ENCODE results near the gene PALD1.

PALD1 gene

DNA sequence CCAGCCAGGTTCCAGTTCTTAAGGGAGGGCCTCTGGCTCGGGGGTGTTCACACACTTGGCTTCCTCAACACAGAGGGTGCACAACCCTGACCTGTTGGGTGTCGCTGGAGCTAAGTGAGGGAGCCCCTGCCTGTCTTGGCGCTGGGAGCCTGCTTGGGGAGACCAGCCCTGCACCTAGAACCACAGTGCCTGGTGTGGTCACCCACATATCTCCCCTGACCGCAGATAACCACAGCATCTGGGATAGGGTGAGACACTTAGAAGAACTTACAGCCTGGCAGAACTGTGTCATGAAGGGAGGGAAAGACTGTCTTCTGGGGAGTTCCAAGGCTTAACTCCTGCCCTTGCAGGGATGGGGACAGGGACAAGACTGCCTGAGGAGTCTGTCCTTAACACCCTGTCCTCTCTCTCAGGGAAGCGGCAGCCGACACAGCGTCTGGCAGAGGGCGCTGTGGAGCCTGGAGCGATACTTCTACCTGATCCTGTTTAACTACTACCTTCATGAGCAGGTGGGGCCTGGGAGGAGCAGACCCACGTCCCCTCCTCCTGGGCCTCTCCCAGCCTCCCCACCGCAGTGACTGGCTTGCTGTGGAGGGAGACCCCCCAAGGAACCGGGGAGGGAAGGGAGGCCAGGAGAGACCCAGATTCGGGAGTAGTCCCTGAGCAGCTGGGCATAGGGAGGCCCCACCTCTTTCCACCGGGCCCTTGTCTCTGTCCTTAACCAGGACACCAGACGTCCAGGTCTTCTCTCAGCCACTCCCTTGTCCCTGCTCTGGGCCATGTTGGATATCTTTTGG is 59.0 kb downstream of the PALD1 start:
- TF ChIP-seq, protein P1, sequence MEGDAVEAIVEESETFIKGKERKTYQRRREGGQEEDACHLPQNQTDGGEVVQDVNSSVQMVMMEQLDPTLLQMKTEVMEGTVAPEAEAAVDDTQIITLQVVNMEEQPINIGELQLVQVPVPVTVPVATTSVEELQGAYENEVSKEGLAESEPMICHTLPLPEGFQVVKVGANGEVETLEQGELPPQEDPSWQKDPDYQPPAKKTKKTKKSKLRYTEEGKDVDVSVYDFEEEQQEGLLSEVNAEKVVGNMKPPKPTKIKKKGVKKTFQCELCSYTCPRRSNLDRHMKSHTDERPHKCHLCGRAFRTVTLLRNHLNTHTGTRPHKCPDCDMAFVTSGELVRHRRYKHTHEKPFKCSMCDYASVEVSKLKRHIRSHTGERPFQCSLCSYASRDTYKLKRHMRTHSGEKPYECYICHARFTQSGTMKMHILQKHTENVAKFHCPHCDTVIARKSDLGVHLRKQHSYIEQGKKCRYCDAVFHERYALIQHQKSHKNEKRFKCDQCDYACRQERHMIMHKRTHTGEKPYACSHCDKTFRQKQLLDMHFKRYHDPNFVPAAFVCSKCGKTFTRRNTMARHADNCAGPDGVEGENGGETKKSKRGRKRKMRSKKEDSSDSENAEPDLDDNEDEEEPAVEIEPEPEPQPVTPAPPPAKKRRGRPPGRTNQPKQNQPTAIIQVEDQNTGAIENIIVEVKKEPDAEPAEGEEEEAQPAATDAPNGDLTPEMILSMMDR (IDR thresholded peaks at IDR 0.05; ENCODE audit: control insufficient read depth, insufficient read depth, low read depth, low read length, missing control alignments): peak; percentile 38
- H3K4me3 ChIP-seq (ENCODE audit: control insufficient read depth, low read depth, low read length): no peak overlapping the region
- no peak for DNase-seq (ENCODE audit: low read depth)

DNA sequence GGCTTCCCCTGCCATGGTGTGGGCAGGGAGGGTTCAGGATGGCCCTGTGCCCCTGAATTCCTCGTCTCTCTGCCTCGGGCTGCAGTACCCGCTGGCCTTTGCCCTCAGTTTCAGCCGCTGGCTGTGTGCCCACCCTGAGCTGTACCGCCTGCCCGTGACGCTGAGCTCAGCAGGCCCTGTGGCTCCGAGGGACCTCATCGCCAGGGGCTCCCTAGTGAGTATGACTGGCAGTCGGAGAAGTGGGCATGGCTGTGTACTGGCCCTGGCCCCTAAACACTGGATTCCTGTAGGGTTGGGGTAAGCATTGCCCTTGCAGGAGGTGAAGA is 59.6 kb downstream of the PALD1 start:
- no peak for DNase-seq (ENCODE audit: low read depth)
- H3K4me3 ChIP-seq (ENCODE audit: control insufficient read depth, low read depth, low read length): no peak overlapping the region
- TF ChIP-seq, protein P1 (IDR thresholded peaks at IDR 0.05; ENCODE audit: control insufficient read depth, insufficient read depth, low read depth, low read length, missing control alignments): no peak

DNA sequence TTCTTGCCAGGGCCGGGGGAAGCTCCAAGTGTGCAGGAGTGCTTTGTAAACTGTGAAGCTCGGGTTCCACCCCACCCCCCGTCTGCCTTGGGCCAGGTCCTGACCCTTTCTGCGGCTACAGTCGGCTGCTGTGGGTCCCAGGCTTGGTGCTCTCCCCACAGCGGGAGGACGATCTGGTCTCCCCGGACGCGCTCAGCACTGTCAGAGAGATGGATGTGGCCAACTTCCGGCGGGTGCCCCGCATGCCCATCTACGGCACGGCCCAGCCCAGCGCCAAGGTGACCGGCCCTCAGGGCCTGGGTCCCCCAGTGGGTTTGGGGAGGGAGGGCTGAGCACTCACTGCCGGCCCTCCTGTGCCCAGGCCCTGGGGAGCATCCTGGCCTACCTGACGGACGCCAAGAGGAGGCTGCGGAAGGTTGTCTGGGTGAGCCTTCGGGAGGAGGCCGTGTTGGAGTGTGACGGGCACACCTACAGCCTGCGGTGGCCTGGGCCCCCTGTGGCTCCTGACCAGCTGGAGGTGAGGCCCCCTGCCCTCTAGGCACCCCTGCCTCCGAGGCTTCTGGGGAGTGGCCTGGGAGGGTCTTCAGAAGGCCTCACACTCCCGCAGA is 60.3 kb downstream of the PALD1 start:
- TF ChIP-seq, protein P1 (IDR thresholded peaks at IDR 0.05; ENCODE audit: control insufficient read depth, insufficient read depth, low read depth, low read length, missing control alignments): no peak
- no peak overlapping the region for H3K4me3 ChIP-seq (ENCODE audit: control insufficient read depth, low read depth, low read length)

DNA sequence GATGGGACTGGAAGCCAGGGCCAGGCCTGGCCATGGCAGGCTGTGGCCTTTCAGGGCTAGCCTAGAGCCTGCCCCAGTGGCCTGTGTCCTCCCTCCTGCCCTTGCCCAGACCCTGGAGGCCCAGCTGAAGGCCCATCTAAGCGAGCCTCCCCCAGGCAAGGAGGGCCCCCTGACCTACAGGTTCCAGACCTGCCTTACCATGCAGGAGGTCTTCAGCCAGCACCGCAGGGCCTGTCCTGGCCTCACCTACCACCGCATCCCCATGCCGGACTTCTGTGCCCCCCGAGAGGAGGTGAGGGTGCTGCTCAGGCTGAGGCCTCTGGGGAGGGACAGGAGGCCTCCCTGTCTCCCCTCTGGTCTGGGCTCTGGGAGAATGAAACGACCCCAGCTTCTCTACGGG is 60.9 kb downstream of the PALD1 start:
- no peak for DNase-seq (ENCODE audit: low read depth)
- TF ChIP-seq, protein P1 (IDR thresholded peaks at IDR 0.05; ENCODE audit: control insufficient read depth, insufficient read depth, low read depth, low read length, missing control alignments): no peak
- no peak overlapping the region for H3K4me3 ChIP-seq (ENCODE audit: control insufficient read depth, low read depth, low read length)

More for the DNA sequence above, 60.3 kb downstream of the PALD1 start:
- DNase-seq (ENCODE audit: low read depth): no peak

DNA sequence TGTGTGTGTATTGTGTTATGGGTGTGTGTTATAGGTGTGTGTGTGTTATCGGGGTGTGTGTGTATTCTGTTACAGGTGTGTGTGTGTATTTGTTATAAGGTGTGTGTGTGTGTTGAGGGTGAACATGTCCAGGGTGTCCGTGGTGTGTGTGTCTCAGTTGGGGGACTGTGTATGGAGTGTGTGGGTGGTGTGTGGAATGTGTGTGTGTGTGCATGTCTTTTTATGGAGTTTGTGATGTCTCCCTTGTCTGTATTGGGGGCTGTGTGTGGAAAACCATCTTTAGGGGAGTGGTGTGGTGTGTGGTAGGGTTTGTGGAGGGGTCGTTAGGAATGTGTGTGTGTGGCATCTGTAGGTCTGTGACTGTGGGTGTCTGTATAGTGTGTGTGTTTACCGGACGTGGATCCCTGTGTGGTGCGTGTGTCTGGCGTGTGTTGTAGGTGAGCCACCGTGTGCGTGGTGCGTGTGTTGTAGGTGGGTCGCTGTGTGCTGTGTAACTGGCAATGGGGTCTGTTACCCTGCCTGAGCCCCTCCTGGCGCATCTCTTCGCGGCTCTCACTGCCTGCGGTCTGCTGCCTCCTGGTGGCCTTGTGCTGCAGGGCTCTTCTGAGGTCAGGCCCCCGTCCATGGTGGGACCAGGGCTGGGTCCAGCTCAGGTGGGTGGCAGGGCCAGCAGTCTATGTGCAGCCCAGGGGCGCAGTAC is 61.7 kb downstream of the PALD1 start:
- TF ChIP-seq, protein P1 (IDR thresholded peaks at IDR 0.05; ENCODE audit: control insufficient read depth, insufficient read depth, low read depth, low read length, missing control alignments): peak; percentile 79
- no peak for DNase-seq (ENCODE audit: low read depth)
- no peak overlapping the region for H3K4me3 ChIP-seq (ENCODE audit: control insufficient read depth, low read depth, low read length)

DNA sequence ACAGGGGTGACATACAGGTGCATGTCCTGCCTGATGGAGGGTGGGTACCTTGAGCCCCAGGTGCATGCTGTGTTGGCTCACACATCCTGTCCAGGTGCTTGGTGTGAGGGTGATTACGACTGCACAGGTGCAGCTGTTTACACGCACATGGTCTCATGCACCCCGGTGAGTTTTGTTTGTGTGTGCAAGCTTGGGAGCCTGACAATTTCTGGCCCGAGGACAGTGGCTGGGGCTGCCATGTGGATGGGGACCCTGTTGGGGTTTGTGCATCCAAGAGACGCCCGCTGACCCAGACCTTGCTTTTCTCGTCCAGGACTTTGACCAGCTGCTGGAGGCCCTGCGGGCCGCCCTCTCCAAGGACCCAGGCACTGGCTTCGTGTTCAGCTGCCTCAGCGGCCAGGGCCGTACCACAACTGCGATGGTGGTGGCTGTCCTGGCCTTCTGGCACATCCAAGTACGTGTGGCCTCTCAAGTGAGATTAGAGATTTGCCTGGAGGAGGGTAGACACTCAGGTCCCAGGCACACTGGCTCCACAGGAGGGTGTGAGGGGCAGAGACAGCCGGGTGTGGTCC is 62.3 kb downstream of the PALD1 start:
- H3K4me3 ChIP-seq (ENCODE audit: control insufficient read depth, low read depth, low read length): no peak overlapping the region
- no peak for DNase-seq (ENCODE audit: low read depth)
- TF ChIP-seq, protein P1 (IDR thresholded peaks at IDR 0.05; ENCODE audit: control insufficient read depth, insufficient read depth, low read depth, low read length, missing control alignments): no peak

Data from AG09309 (cell line).